ENCODE measurements around the gene JAM3.

JAM3 gene

GRCh38 chr11:134039726-134040385 lies 29.0 kb upstream of the JAM3 start:
- no peak for DNase-seq

GRCh38 chr11:134040386-134041302 lies 28.2 kb upstream of the JAM3 start:
- DNase-seq, result no peak

- no peak for DNase-seq
These were observed 27.5 kb upstream of the JAM3 start for GRCh38 chr11:134041349-134041748.

GRCh38 chr11:134041791-134042696 lies 26.8 kb upstream of the JAM3 start:
- no peak for DNase-seq

- no peak for DNase-seq
These were observed 25.0 kb upstream of the JAM3 start for GRCh38 chr11:134043821-134044420.

GRCh38 chr11:134044514-134045284 lies 24.2 kb upstream of the JAM3 start:
- no peak for DNase-seq

- DNase-seq, result peak; percentile 81
These were observed 22.9 kb upstream of the JAM3 start for GRCh38 chr11:134045799-134046635.

GRCh38 chr11:134046681-134047449 lies 22.0 kb upstream of the JAM3 start:
- DNase-seq, result no peak

- DNase-seq, result no peak
These were observed 21.3 kb upstream of the JAM3 start for GRCh38 chr11:134047586-134047999.

- no peak for DNase-seq
These were observed 20.8 kb upstream of the JAM3 start for GRCh38 chr11:134048028-134048427.

GRCh38 chr11:134049303-134049702 lies 19.6 kb upstream of the JAM3 start:
- peak; percentile 73 for DNase-seq

GRCh38 chr11:134050541-134051383 lies 18.1 kb upstream of the JAM3 start:
- peak; percentile 41 for DNase-seq

GRCh38 chr11:134052395-134052987 lies 16.4 kb upstream of the JAM3 start:
- no peak for DNase-seq

GRCh38 chr11:134052988-134053945 lies 15.6 kb upstream of the JAM3 start:
- DNase-seq, result peak; percentile 8

GRCh38 chr11:134055029-134055428 lies 13.8 kb upstream of the JAM3 start:
- DNase-seq, result no peak

GRCh38 chr11:134060316-134060715 lies 8.6 kb upstream of the JAM3 start:
- no peak for DNase-seq
